Panc1 (cell line): ENCODE results near the gene COLGALT1. TPM values are rescaled to one million over a fixed set of nuclear protein-coding genes. Genes with fewer than 3 reads are reported as not detected.

ENCODE experiments used
- ATAC-seq: fragments of 200-7000 bp; cut with Tn5 transposase; 2 replicates; pipeline ENCODE4 v1.9.1; 2020; ENCODE audit warnings: mild to moderate bottlenecking, moderate library complexity
- BruUV-seq: library from RNA; stranded (reverse); fragments of 400-500 nt; replicated peaks from 2 replicates; lab custom pipeline; 2021; lab: Mats Ljungman, UMichigan
- CTCF ChIA-PET: fragments of 300-600 bp; sonication (Branson Sonifier 250); formaldehyde crosslinking; loops from one replicate; lab custom pipeline; 2022; ENCODE audit warnings: antibody characterized with exemption; lab: Charles Lee
- POLR2A ChIA-PET: fragments of 300-600 bp; sonication (Branson Sonifier 250); formaldehyde crosslinking; loops from one replicate; lab custom pipeline; 2022; ENCODE audit warnings: antibody characterized with exemption; lab: Charles Lee
- DNase-seq: peaks from one replicate; pipeline ENCODE4 v3.0.0-alpha.2; 2010; ENCODE audit warnings: low read depth, low spot score
- H3K27ac ChIP-seq: 2 replicates; pipeline ENCODE4 v1.5.1; 2011; ENCODE audit warnings: mild to moderate bottlenecking, low read length, inconsistent platforms
- H3K27me3 ChIP-seq: fragments of 200-500 bp; sonication (Bioruptor generic); 2 replicates; pipeline ENCODE4 v1.6.0; 2014; ENCODE audit warnings: low read length, inconsistent platforms; ENCODE audit not compliant: control insufficient read depth, insufficient read depth
- H3K36me3 ChIP-seq: fragments of 200-500 bp; sonication (Bioruptor generic); 2 replicates; pipeline ENCODE4 v1.5.1; 2014; ENCODE audit warnings: inconsistent platforms, mild to moderate bottlenecking, low read length, moderate library complexity; ENCODE audit not compliant: control insufficient read depth, insufficient read depth
- H3K4me1 ChIP-seq: 2 replicates; pipeline ENCODE4 v1.5.1; 2011; ENCODE audit warnings: inconsistent platforms, mild to moderate bottlenecking, low read length, moderate library complexity; ENCODE audit not compliant: control insufficient read depth, insufficient read depth
- H3K4me3 ChIP-seq, 2 experiments: 2 replicates each; pipeline ENCODE4 v1.5.1; 2011 to 2012; ENCODE audit warnings: low read depth in 2 of 2, low read length in 2 of 2, mild to moderate bottlenecking in 2 of 2, inconsistent platforms in 1 of 2, moderate library complexity in 1 of 2
- H3K9me3 ChIP-seq: fragments of 200-500 bp; sonication (Bioruptor generic); 2 replicates; pipeline ENCODE4 v1.5.1; 2014; ENCODE audit warnings: low read depth, mild to moderate bottlenecking, inconsistent platforms, low read length, moderate library complexity; ENCODE audit not compliant: control insufficient read depth, insufficient read depth
- POLR2AphosphoS5 ChIP-seq: IDR thresholded peaks from 2 replicates; pipeline ENCODE4 v1.6.1; 2012; ENCODE audit warnings: mild to moderate bottlenecking, low read depth, low read length, moderate library complexity
- SIN3A ChIP-seq: IDR thresholded peaks from 2 replicates; pipeline ENCODE4 v1.6.1; 2012; ENCODE audit warnings: low read depth, mild to moderate bottlenecking, low read length, moderate library complexity, borderline replicate concordance; ENCODE audit not compliant: insufficient read depth
- TCF7L2 ChIP-seq: IDR thresholded peaks from 2 replicates; pipeline ENCODE4 v1.6.1; 2011; ENCODE audit warnings: mild to moderate bottlenecking, low read depth, low read length, inconsistent platforms
- in situ Hi-C: cut with HindIII; loops from 2 replicates; pipeline ENCODE4 v1.10.0; 2016; ENCODE audit warnings: low sequenced_read_pairs, low pct_unique_long_range_greater_than_20kb
- intact Hi-C: fragments of 100-400 bp; cut with micrococcal nuclease; formaldehyde crosslinking; loops from one replicate; pipeline ENCODE4 v1.10.0; 2022; ENCODE audit not compliant: unreplicated experiment
- total RNA-seq: library from RNA; stranded (reverse); gene quantifications from one replicate; pipeline ENCODE4 v1.2.1, GENCODE V29; 2021; ENCODE audit not compliant: unreplicated experiment
- TF ChIP-seq, protein P1 (sequence below): fragments of 450-650 bp; IDR thresholded peaks from 2 replicates; pipeline ENCODE4 v1.5.1; 2017; ENCODE audit warnings: mild to moderate bottlenecking
- TF ChIP-seq, protein P2 (sequence below), 2 experiments: IDR thresholded peaks; 2 replicates each; pipeline ENCODE4 v1.6.1; 2011 to 2012; ENCODE audit warnings: low read depth in 2 of 2, control low read depth in 1 of 2, low read length in 1 of 2, mild to moderate bottlenecking in 1 of 2, moderate library complexity in 1 of 2; ENCODE audit not compliant: insufficient read depth in 1 of 2

The COLGALT1 gene
- total RNA-seq, 1 experiment from 2014 or later: 97.2 TPM

DNA sequence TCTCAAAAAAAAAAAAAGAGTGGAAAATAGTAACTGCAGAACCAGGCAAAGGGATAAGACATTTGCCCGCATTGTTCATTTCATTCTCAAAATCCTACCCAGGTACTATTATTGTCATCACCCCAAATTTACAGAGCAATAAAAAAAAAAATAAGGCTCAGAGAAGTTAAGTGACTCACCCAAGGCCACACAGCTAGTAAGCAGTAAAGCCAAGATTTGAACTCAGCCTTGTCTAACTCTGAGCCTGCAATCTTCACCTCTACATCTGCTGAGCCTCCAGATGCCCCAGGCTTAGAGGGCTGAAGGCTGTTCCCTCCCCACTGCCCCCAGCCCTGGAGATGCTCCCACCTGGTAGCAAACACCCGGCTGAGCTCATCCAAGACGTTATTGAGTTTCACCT lies 71.7 kb downstream of the COLGALT1 start:
- no peaks in the 10 kb centered on the region for H3K27me3 ChIP-seq
- intact Hi-C loops (no loop called here), in situ Hi-C loops (no loop called here)
- no peak for ATAC-seq
- no peaks in the 10 kb centered on the region for H3K36me3 ChIP-seq
- H3K4me1 ChIP-seq: no peaks in the 10 kb centered on the region
- no peak overlapping the region for H3K27ac ChIP-seq
- ChIA-PET POLR2A (no interaction called here), CTCF (no interaction called here)
- TF ChIP-seq, protein P1, sequence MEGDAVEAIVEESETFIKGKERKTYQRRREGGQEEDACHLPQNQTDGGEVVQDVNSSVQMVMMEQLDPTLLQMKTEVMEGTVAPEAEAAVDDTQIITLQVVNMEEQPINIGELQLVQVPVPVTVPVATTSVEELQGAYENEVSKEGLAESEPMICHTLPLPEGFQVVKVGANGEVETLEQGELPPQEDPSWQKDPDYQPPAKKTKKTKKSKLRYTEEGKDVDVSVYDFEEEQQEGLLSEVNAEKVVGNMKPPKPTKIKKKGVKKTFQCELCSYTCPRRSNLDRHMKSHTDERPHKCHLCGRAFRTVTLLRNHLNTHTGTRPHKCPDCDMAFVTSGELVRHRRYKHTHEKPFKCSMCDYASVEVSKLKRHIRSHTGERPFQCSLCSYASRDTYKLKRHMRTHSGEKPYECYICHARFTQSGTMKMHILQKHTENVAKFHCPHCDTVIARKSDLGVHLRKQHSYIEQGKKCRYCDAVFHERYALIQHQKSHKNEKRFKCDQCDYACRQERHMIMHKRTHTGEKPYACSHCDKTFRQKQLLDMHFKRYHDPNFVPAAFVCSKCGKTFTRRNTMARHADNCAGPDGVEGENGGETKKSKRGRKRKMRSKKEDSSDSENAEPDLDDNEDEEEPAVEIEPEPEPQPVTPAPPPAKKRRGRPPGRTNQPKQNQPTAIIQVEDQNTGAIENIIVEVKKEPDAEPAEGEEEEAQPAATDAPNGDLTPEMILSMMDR: no peak
- TF ChIP-seq POLR2AphosphoS5 (no peak), SIN3A (no peak), TCF7L2 (no peak)
- TF ChIP-seq, protein P2, sequence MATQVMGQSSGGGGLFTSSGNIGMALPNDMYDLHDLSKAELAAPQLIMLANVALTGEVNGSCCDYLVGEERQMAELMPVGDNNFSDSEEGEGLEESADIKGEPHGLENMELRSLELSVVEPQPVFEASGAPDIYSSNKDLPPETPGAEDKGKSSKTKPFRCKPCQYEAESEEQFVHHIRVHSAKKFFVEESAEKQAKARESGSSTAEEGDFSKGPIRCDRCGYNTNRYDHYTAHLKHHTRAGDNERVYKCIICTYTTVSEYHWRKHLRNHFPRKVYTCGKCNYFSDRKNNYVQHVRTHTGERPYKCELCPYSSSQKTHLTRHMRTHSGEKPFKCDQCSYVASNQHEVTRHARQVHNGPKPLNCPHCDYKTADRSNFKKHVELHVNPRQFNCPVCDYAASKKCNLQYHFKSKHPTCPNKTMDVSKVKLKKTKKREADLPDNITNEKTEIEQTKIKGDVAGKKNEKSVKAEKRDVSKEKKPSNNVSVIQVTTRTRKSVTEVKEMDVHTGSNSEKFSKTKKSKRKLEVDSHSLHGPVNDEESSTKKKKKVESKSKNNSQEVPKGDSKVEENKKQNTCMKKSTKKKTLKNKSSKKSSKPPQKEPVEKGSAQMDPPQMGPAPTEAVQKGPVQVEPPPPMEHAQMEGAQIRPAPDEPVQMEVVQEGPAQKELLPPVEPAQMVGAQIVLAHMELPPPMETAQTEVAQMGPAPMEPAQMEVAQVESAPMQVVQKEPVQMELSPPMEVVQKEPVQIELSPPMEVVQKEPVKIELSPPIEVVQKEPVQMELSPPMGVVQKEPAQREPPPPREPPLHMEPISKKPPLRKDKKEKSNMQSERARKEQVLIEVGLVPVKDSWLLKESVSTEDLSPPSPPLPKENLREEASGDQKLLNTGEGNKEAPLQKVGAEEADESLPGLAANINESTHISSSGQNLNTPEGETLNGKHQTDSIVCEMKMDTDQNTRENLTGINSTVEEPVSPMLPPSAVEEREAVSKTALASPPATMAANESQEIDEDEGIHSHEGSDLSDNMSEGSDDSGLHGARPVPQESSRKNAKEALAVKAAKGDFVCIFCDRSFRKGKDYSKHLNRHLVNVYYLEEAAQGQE (IDR thresholded peaks at IDR 0.05; ENCODE audit: insufficient read depth in 1 of 2, low read depth in 2 of 2, low read length in 1 of 2): no peak
- DNase-seq: no peak
- H3K4me3 ChIP-seq: no peak overlapping the region
- BruUV-seq: no TSS peak
- no peaks in the 10 kb centered on the region for H3K9me3 ChIP-seq

GRCh38 chr19:17627921-17628320 lies 72.5 kb downstream of the COLGALT1 start:
- POLR2A ChIA-PET: no interaction called here
- CTCF ChIA-PET: no interaction called here
- TF ChIP-seq TCF7L2 (no peak), SIN3A (no peak)
- TF ChIP-seq, protein P1: no peak
- TF ChIP-seq, protein P2 (IDR thresholded peaks at IDR 0.05; ENCODE audit: insufficient read depth in 1 of 2, low read depth in 2 of 2, low read length in 1 of 2): no peak

More at GRCh38 chr19:17627921-17628320, 72.5 kb downstream of the COLGALT1 start:
- BruUV-seq: no TSS peak
- Histone ChIP-seq H3K4me1 (no peaks in the 10 kb centered on the region), H3K27ac (no peak overlapping the region), H3K27me3 (no peaks in the 10 kb centered on the region), H3K36me3 (no peaks in the 10 kb centered on the region), H3K9me3 (no peaks in the 10 kb centered on the region), H3K4me3 (no peak overlapping the region)
- ATAC-seq: no peak
- DNase-seq: no peak
- in situ Hi-C loops: no loop called here
- intact Hi-C loops: no loop called here
